Measurements from ENCODE around the gene C1orf21.

The C1orf21 gene

DNA sequence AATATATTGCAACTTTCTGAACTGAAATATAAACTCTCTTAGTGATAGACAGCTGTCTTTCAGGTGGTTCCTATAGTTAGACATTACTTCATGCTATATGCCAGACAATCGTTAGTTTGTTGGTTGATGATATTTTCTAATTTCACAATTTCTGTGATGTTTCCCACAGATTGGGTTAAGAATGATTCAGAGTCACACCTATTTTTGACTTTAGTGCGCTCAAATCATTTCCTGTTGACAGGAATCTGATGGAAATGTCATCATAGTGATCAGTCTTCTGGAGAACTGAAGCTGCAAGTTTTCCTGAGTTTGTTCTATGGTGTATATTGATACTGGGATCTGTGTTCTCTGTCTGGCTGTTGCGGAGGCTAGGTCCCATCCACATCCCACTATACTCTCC lies 119.7 kb downstream of the C1orf21 start:
- no peak overlapping the region for H3K4me2 ChIP-seq (ENCODE audit: low read length)
- no peaks in the 10 kb centered on the region for H3K9me3 ChIP-seq (ENCODE audit: control insufficient read depth, insufficient read depth, low read length)
- no peak for TF ChIP-seq EZH2phosphoT487 (IDR thresholded peaks at IDR 0.05; ENCODE audit: borderline replicate concordance, low read length)
- TF ChIP-seq, protein P1, sequence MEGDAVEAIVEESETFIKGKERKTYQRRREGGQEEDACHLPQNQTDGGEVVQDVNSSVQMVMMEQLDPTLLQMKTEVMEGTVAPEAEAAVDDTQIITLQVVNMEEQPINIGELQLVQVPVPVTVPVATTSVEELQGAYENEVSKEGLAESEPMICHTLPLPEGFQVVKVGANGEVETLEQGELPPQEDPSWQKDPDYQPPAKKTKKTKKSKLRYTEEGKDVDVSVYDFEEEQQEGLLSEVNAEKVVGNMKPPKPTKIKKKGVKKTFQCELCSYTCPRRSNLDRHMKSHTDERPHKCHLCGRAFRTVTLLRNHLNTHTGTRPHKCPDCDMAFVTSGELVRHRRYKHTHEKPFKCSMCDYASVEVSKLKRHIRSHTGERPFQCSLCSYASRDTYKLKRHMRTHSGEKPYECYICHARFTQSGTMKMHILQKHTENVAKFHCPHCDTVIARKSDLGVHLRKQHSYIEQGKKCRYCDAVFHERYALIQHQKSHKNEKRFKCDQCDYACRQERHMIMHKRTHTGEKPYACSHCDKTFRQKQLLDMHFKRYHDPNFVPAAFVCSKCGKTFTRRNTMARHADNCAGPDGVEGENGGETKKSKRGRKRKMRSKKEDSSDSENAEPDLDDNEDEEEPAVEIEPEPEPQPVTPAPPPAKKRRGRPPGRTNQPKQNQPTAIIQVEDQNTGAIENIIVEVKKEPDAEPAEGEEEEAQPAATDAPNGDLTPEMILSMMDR (IDR thresholded peaks at IDR 0.05; ENCODE audit: low read depth, low read length, poor library complexity, severe bottlenecking), result no peak
- no peaks in the 10 kb centered on the region for H3K9me2 ChIP-seq (replicated peaks; ENCODE audit: control insufficient read depth, low read length)
- H4K20me1 ChIP-seq (ENCODE audit: control insufficient read depth, insufficient read depth, low read depth, low read length), result no peaks in the 10 kb centered on the region
- no peaks in the 10 kb centered on the region for H3F3A ChIP-seq (ENCODE audit: control insufficient read depth, insufficient read depth)
- H3K27ac ChIP-seq (ENCODE audit: low read depth, low read length), result no peak overlapping the region
- H3K4me3 ChIP-seq (ENCODE audit: low read length), result no peak overlapping the region
- H3K36me3 ChIP-seq (ENCODE audit: control insufficient read depth, low read length), result no peaks in the 10 kb centered on the region
- H3K4me1 ChIP-seq (ENCODE audit: control insufficient read depth, low read length), result no peaks in the 10 kb centered on the region
- H3K79me2 ChIP-seq (ENCODE audit: control insufficient read depth, low read length), result no peaks in the 10 kb centered on the region
- H3K27me3 ChIP-seq (ENCODE audit: control insufficient read depth, low read length), result 0 out of 2 replicates have a peak, but pooled peaks cover 5% of the 10 kb centered on the region

- Histone ChIP-seq H3K4me1 (ENCODE audit: control insufficient read depth, low read length) (no peaks in the 10 kb centered on the region), H3K4me2 (ENCODE audit: low read length) (no peak overlapping the region), H3K9me2 (replicated peaks; ENCODE audit: control insufficient read depth, low read length) (no peaks in the 10 kb centered on the region), H3K4me3 (ENCODE audit: low read length) (no peak overlapping the region), H3K9me3 (ENCODE audit: control insufficient read depth, insufficient read depth, low read length) (no peaks in the 10 kb centered on the region), H3K27me3 (ENCODE audit: control insufficient read depth, low read length) (0 out of 2 replicates have a peak, but pooled peaks cover 5% of the 10 kb centered on the region), H3K36me3 (ENCODE audit: control insufficient read depth, low read length) (no peaks in the 10 kb centered on the region), H3F3A (ENCODE audit: control insufficient read depth, insufficient read depth) (no peaks in the 10 kb centered on the region), H3K79me2 (ENCODE audit: control insufficient read depth, low read length) (no peaks in the 10 kb centered on the region), H4K20me1 (ENCODE audit: control insufficient read depth, insufficient read depth, low read depth, low read length) (no peaks in the 10 kb centered on the region), H3K27ac (ENCODE audit: low read depth, low read length) (no peak overlapping the region)
- TF ChIP-seq EZH2phosphoT487 (IDR thresholded peaks at IDR 0.05; ENCODE audit: borderline replicate concordance, low read length), result no peak
- TF ChIP-seq, protein P1 (IDR thresholded peaks at IDR 0.05; ENCODE audit: low read depth, low read length, poor library complexity, severe bottlenecking), result no peak
Measured at GRCh38 chr1:184507165-184507564, 120.3 kb downstream of the C1orf21 start.

DNA sequence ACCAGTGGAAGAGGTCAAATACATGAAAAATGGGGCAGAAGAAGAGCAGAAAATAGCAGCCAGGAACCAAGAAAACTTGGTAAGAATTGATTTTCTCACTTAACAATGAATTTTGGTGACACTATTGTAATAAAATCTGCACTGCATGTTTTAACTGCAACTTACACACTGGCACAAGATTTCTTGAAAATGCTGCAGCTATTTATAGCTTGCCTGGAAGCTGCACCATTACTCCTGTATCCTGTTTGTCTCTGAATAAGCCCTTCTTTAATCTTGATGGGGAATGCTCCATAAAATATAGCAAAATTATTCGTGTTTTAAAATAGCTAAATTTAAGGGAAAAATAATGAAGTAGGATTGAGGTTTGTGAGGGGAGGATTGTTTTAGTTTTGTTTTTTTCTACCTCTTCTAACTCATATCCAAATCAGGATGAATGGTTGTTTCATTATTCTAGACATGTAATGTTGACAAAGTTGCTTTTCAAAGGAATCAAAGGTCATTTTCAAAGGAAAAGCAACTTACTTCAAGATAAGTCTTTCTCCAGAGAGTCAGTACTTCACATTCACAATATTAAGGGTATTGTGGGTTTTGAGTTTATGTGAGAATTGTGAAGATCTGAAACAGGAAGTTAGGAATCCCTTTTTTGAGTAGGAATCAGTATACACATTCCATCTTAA lies 120.9 kb downstream of the C1orf21 start:
- Histone ChIP-seq H3K27ac (ENCODE audit: low read depth, low read length) (no peak overlapping the region), H4K20me1 (ENCODE audit: control insufficient read depth, insufficient read depth, low read depth, low read length) (no peaks in the 10 kb centered on the region), H3K4me2 (ENCODE audit: low read length) (no peak overlapping the region)

DNA sequence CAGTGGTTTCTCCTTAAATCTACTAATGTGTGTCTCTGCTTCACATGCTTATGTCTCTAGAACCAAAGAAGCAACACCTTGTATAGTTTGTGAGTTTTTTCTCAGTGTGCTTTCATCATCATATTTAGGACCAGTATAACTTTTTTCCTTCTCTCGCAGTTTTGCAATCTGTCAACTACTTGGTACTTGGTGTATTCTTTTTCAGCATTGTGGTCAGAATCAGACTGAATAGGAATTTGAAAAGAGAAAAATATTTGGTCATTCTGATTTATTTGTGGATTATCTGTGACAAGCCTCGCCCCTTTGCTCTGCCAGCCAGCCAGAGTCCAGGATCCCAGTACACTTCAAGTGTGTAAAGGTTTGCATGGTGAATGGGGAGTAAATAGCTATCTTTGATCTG lies 122.3 kb downstream of the C1orf21 start:
- H3K27me3 ChIP-seq (ENCODE audit: control insufficient read depth, low read length), result 0 out of 2 replicates have a peak, but pooled peaks cover 5% of the 10 kb centered on the region
- TF ChIP-seq, protein P1 (IDR thresholded peaks at IDR 0.05; ENCODE audit: low read depth, low read length, poor library complexity, severe bottlenecking), result no peak
- TF ChIP-seq EZH2phosphoT487 (IDR thresholded peaks at IDR 0.05; ENCODE audit: borderline replicate concordance, low read length), result no peak

More for the DNA sequence above, 120.9 kb downstream of the C1orf21 start:
- no peaks in the 10 kb centered on the region for H3K79me2 ChIP-seq (ENCODE audit: control insufficient read depth, low read length)
- no peaks in the 10 kb centered on the region for H3K36me3 ChIP-seq (ENCODE audit: control insufficient read depth, low read length)
- H3K9me2 ChIP-seq (replicated peaks; ENCODE audit: control insufficient read depth, low read length), result no peaks in the 10 kb centered on the region
- no peaks in the 10 kb centered on the region for H3K9me3 ChIP-seq (ENCODE audit: control insufficient read depth, insufficient read depth, low read length)
- H3K4me3 ChIP-seq (ENCODE audit: low read length), result no peak overlapping the region
- 0 out of 2 replicates have a peak, but pooled peaks cover 5% of the 10 kb centered on the region for H3K27me3 ChIP-seq (ENCODE audit: control insufficient read depth, low read length)
- TF ChIP-seq EZH2phosphoT487 (IDR thresholded peaks at IDR 0.05; ENCODE audit: borderline replicate concordance, low read length), result no peak
- no peaks in the 10 kb centered on the region for H3F3A ChIP-seq (ENCODE audit: control insufficient read depth, insufficient read depth)
- no peaks in the 10 kb centered on the region for H3K4me1 ChIP-seq (ENCODE audit: control insufficient read depth, low read length)

More for the DNA sequence above, 122.3 kb downstream of the C1orf21 start:
- no peaks in the 10 kb centered on the region for H3K4me1 ChIP-seq (ENCODE audit: control insufficient read depth, low read length)
- H3K9me2 ChIP-seq (replicated peaks; ENCODE audit: control insufficient read depth, low read length), result no peaks in the 10 kb centered on the region
- no peaks in the 10 kb centered on the region for H3K9me3 ChIP-seq (ENCODE audit: control insufficient read depth, insufficient read depth, low read length)
- no peak overlapping the region for H3K27ac ChIP-seq (ENCODE audit: low read depth, low read length)
- H3K4me2 ChIP-seq (ENCODE audit: low read length), result no peak overlapping the region
- no peak overlapping the region for H3K4me3 ChIP-seq (ENCODE audit: low read length)
- H3F3A ChIP-seq (ENCODE audit: control insufficient read depth, insufficient read depth), result no peaks in the 10 kb centered on the region
- H4K20me1 ChIP-seq (ENCODE audit: control insufficient read depth, insufficient read depth, low read depth, low read length), result no peaks in the 10 kb centered on the region
- H3K79me2 ChIP-seq (ENCODE audit: control insufficient read depth, low read length), result no peaks in the 10 kb centered on the region
- H3K36me3 ChIP-seq (ENCODE audit: control insufficient read depth, low read length), result no peaks in the 10 kb centered on the region

Measured in DOHH2 (cell line).